Measurements from ENCODE around the gene LPIN3.

Gene LPIN3

GRCh38 chr20:41373931-41374920 lies 33.6 kb downstream of the LPIN3 start:
- peaks cover 23% of the 10 kb centered on the region for H3K27me3 Mint-ChIP-seq (ENCODE audit: low read depth)
- peak overlapping the region; percentile 49 to 83 (median 68) for H3K27ac Mint-ChIP-seq
- H3K36me3 Mint-ChIP-seq (ENCODE audit: low read depth) = no peaks in the 10 kb centered on the region
- H3K4me1 Mint-ChIP-seq = peaks cover 24% of the 10 kb centered on the region
- no peak for TF ChIP-seq CTCF (IDR thresholded peaks at IDR 0.05; ENCODE audit: unreplicated experiment in 3 of 3)
- H3K9me3 Mint-ChIP-seq = peaks cover 13% of the 10 kb centered on the region
- no peak overlapping the region for H3K4me3 Mint-ChIP-seq

GRCh38 chr20:41375846-41376245 lies 35.2 kb downstream of the LPIN3 start:
- Mint-ChIP-seq H3K4me1 (peaks cover 21% of the 10 kb centered on the region), H3K36me3 (ENCODE audit: low read depth) (no peaks in the 10 kb centered on the region), H3K27ac (no peak overlapping the region), H3K27me3 (ENCODE audit: low read depth) (peaks cover 27% of the 10 kb centered on the region), H3K4me3 (no peak overlapping the region), H3K9me3 (peaks cover 13% of the 10 kb centered on the region)
- no peak for TF ChIP-seq CTCF (IDR thresholded peaks at IDR 0.05; ENCODE audit: unreplicated experiment in 3 of 3)

GRCh38 chr20:41376349-41376748 lies 35.7 kb downstream of the LPIN3 start:
- no peak for TF ChIP-seq CTCF (IDR thresholded peaks at IDR 0.05; ENCODE audit: unreplicated experiment in 3 of 3)
- peaks cover 9% of the 10 kb centered on the region for H3K9me3 Mint-ChIP-seq
- H3K27me3 Mint-ChIP-seq (ENCODE audit: low read depth) = peaks cover 29% of the 10 kb centered on the region
- no peaks in the 10 kb centered on the region for H3K36me3 Mint-ChIP-seq (ENCODE audit: low read depth)
- H3K27ac Mint-ChIP-seq = no peak overlapping the region
- no peak overlapping the region for H3K4me3 Mint-ChIP-seq
- peaks cover 24% of the 10 kb centered on the region for H3K4me1 Mint-ChIP-seq

- H3K4me3 Mint-ChIP-seq = no peak overlapping the region
- no peak overlapping the region for H3K27ac Mint-ChIP-seq
- peaks cover 29% of the 10 kb centered on the region for H3K27me3 Mint-ChIP-seq (ENCODE audit: low read depth)
- H3K4me1 Mint-ChIP-seq = peaks cover 27% of the 10 kb centered on the region
- no peak for TF ChIP-seq CTCF (IDR thresholded peaks at IDR 0.05; ENCODE audit: unreplicated experiment in 3 of 3)
- peaks cover 7% of the 10 kb centered on the region for H3K9me3 Mint-ChIP-seq
- no peaks in the 10 kb centered on the region for H3K36me3 Mint-ChIP-seq (ENCODE audit: low read depth)
Observed at GRCh38 chr20:41377275-41377674, 36.7 kb downstream of the LPIN3 start.

- TF ChIP-seq CTCF (IDR thresholded peaks at IDR 0.05; ENCODE audit: unreplicated experiment in 3 of 3) = no peak
- Mint-ChIP-seq H3K27me3 (ENCODE audit: low read depth) (peaks cover 24% of the 10 kb centered on the region), H3K4me3 (no peak overlapping the region), H3K4me1 (peaks cover 28% of the 10 kb centered on the region), H3K36me3 (ENCODE audit: low read depth) (no peaks in the 10 kb centered on the region), H3K27ac (peak overlapping the region in 1 of 3 experiments; percentile 16), H3K9me3 (no peaks in the 10 kb centered on the region)
Observed at GRCh38 chr20:41379551-41379950, 38.9 kb downstream of the LPIN3 start.
